ENCODE results near the gene ARX.

Gene ARX

GRCh38 chrX:25025615-25026014 lies 9.8 kb upstream of the ARX start:
- H3K4me1 ChIP-seq (ENCODE audit: low read depth, poor library complexity, severe bottlenecking): no peaks in the 10 kb centered on the region
- H2AFZ ChIP-seq (ENCODE audit: low read depth): no peak overlapping the region
- H3K79me2 ChIP-seq (ENCODE audit: insufficient read depth, low read depth): no peaks in the 10 kb centered on the region
- H3K27ac ChIP-seq: no peak overlapping the region
- H3K27me3 ChIP-seq (ENCODE audit: insufficient read depth, low read depth): no peaks in the 10 kb centered on the region
- H3K9ac ChIP-seq: no peak overlapping the region
- no peak overlapping the region for H3K4me3 ChIP-seq (IDR thresholded peaks at IDR 0.05; ENCODE audit: insufficient read depth, low read depth, low read length)
- no peak overlapping the region for H3K4me2 ChIP-seq
- no peaks in the 10 kb centered on the region for H3K36me3 ChIP-seq (ENCODE audit: insufficient read depth)
- no peaks in the 10 kb centered on the region for H4K20me1 ChIP-seq (ENCODE audit: insufficient read depth)
- no peak for TF ChIP-seq CTCF (conservative IDR thresholded peaks at IDR 0.05; ENCODE audit: low read depth, low read length)

- Histone ChIP-seq H3K4me2 (no peak overlapping the region), H3K4me1 (ENCODE audit: low read depth, poor library complexity, severe bottlenecking) (no peaks in the 10 kb centered on the region), H3K79me2 (ENCODE audit: insufficient read depth, low read depth) (no peaks in the 10 kb centered on the region), H3K36me3 (ENCODE audit: insufficient read depth) (no peaks in the 10 kb centered on the region), H3K4me3 (IDR thresholded peaks at IDR 0.05; ENCODE audit: insufficient read depth, low read depth, low read length) (no peak overlapping the region), H3K27me3 (ENCODE audit: insufficient read depth, low read depth) (no peaks in the 10 kb centered on the region), H4K20me1 (ENCODE audit: insufficient read depth) (no peaks in the 10 kb centered on the region), H2AFZ (ENCODE audit: low read depth) (no peak overlapping the region), H3K27ac (no peak overlapping the region), H3K9ac (no peak overlapping the region)
- TF ChIP-seq CTCF (conservative IDR thresholded peaks at IDR 0.05; ENCODE audit: low read depth, low read length): no peak
Measured at GRCh38 chrX:25023908-25024307, 8.1 kb upstream of the ARX start.

- Histone ChIP-seq H3K4me1 (ENCODE audit: low read depth, poor library complexity, severe bottlenecking) (no peaks in the 10 kb centered on the region), H3K79me2 (ENCODE audit: insufficient read depth, low read depth) (no peaks in the 10 kb centered on the region), H3K9ac (no peak overlapping the region), H2AFZ (ENCODE audit: low read depth) (no peak overlapping the region), H4K20me1 (ENCODE audit: insufficient read depth) (no peaks in the 10 kb centered on the region), H3K4me2 (no peak overlapping the region), H3K4me3 (IDR thresholded peaks at IDR 0.05; ENCODE audit: insufficient read depth, low read depth, low read length) (no peak overlapping the region), H3K27ac (no peak overlapping the region), H3K27me3 (ENCODE audit: insufficient read depth, low read depth) (no peaks in the 10 kb centered on the region), H3K36me3 (ENCODE audit: insufficient read depth) (no peaks in the 10 kb centered on the region)
- no peak for TF ChIP-seq CTCF (conservative IDR thresholded peaks at IDR 0.05; ENCODE audit: low read depth, low read length)
Measured at GRCh38 chrX:25022499-25023325, 6.9 kb upstream of the ARX start.

- Histone ChIP-seq H3K4me3 (IDR thresholded peaks at IDR 0.05; ENCODE audit: insufficient read depth, low read depth, low read length) (no peak overlapping the region), H3K79me2 (ENCODE audit: insufficient read depth, low read depth) (no peaks in the 10 kb centered on the region), H4K20me1 (ENCODE audit: insufficient read depth) (no peaks in the 10 kb centered on the region), H3K4me1 (ENCODE audit: low read depth, poor library complexity, severe bottlenecking) (no peaks in the 10 kb centered on the region), H2AFZ (ENCODE audit: low read depth) (peak overlapping the region; percentile 54), H3K4me2 (peak overlapping the region; percentile 34; the same call in 1 of the 2 replicates), H3K9ac (no peak overlapping the region), H3K27me3 (ENCODE audit: insufficient read depth, low read depth) (no peaks in the 10 kb centered on the region), H3K27ac (no peak overlapping the region), H3K36me3 (ENCODE audit: insufficient read depth) (no peaks in the 10 kb centered on the region)
- TF ChIP-seq CTCF (conservative IDR thresholded peaks at IDR 0.05; ENCODE audit: low read depth, low read length): peak; percentile 76
Measured at GRCh38 chrX:25020905-25021449, 5.2 kb upstream of the ARX start.

Measured in KMS-11 (cell line).